ENCODE results near the gene DNAJC17.
A peak's percentile ranks its signal among the peaks of the same experiment; 100 is the strongest.

DNAJC17 gene

DNA sequence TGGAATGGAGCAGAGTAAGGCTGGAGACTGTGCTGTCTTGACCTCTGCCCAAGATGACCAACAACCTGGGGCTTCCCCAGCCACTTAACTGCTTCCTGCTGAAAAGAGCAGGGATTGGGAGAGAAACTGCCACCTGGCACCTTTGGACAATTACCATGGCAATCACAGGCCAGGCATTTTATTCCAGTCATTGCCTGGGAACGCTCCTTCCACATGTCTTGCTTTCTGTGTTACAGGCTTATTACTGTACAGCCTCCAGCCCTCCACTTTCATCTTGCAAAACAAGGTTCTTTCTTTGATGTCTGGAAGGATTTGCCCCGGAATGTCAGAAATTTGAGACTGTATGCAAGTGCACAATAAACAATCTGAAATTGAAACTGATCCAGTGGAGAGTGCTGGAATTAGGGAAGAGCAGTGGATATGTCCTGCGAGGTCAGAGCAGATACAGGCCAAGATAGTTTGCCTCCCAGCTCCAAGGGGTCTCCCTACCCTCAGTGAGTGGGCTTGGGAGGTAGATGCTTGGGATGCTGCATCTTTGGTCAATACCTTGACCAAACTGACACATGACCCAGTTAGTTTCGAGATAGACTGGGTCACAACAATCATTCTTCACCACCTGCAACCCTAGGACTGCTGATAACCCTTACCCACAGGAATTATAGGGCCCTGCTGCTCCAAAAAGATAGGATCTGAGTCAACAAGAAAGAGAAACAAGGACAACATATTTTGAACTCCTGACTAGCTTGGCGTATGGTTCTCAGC, 18.6 kb upstream of the DNAJC17 start:
- H3K27me3 ChIP-seq (ENCODE audit: control insufficient read depth, insufficient read depth, low read length), result no peaks in the 10 kb centered on the region
- H3K27ac ChIP-seq (ENCODE audit: low read depth, low read length), result no peak overlapping the region
- no peaks in the 10 kb centered on the region for H3K4me1 ChIP-seq (ENCODE audit: control insufficient read depth, insufficient read depth, low read length)
- H3K4me3 ChIP-seq (ENCODE audit: low read length), result peak overlapping the region; percentile 6
- no peak overlapping the region for H3K9ac ChIP-seq (ENCODE audit: low read length)
- no peaks in the 10 kb centered on the region for H3K36me3 ChIP-seq (ENCODE audit: control insufficient read depth, insufficient read depth, low read length)

DNA sequence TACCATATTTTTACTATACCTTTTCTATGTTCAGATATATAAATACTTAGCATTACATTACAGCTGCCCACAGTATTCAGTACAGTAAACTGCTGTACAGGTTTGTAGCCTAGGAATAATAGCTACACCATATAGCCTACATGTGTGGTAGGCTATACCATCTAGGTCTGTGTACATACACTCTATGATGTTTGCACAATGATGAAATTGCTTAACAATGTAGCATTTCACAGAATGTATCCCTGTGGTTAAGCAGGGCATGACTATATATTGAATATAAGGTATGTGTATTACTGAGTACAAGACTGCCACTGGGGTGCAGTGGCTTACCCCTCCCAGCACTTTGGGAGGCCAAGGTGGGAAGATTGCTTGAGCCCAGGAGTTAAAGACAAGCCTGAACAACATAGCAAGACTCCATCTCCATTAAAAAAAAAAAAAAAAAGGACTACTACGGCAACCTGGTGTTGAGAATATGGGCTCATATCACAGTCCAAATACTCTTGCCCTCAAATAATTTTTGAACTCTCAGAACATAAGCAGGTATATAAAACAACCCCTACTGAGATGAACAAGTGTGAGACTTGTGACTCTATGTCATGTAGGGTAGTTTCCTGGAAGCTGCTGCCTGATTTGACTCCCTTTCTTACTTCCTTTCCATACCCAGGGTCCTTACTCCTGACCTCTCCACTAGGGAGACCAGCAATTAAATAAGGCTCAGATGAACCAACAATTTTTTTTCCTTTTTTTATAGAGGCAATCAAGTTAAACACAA, 16.5 kb upstream of the DNAJC17 start:
- no peaks in the 10 kb centered on the region for H3K36me3 ChIP-seq (ENCODE audit: control insufficient read depth, insufficient read depth, low read length)
- no peaks in the 10 kb centered on the region for H3K27me3 ChIP-seq (ENCODE audit: control insufficient read depth, insufficient read depth, low read length)
- H3K4me1 ChIP-seq (ENCODE audit: control insufficient read depth, insufficient read depth, low read length), result no peaks in the 10 kb centered on the region
- no peak overlapping the region for H3K27ac ChIP-seq (ENCODE audit: low read depth, low read length)
- H3K4me3 ChIP-seq (ENCODE audit: low read length), result no peak overlapping the region
- no peak overlapping the region for H3K9ac ChIP-seq (ENCODE audit: low read length)

DNA sequence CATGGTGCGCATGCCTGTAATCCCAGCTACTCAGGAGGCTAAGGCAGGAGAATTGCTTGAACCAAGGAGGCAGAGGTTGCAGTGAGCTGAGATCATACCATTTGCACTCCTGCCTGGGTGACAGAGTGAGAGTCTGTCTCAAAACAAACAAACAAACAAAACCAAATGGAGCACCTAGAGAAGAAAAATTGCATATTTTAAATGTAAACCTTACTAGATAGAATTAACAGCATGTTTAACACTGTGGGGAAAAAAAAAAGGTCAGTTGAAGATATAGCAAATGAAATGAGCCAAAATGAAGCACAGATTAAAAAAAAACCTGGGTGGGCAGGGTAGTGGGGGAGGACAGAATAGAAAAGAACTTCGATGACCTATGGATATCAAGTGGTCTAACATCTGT, 13.9 kb upstream of the DNAJC17 start:
- Histone ChIP-seq H3K27ac (ENCODE audit: low read depth, low read length) (no peak overlapping the region), H3K4me3 (ENCODE audit: low read length) (no peak overlapping the region), H3K27me3 (ENCODE audit: control insufficient read depth, insufficient read depth, low read length) (no peaks in the 10 kb centered on the region), H3K4me1 (ENCODE audit: control insufficient read depth, insufficient read depth, low read length) (no peaks in the 10 kb centered on the region), H3K36me3 (ENCODE audit: control insufficient read depth, insufficient read depth, low read length) (no peaks in the 10 kb centered on the region), H3K9ac (ENCODE audit: low read length) (no peak overlapping the region)

- no peak overlapping the region for H3K9ac ChIP-seq (ENCODE audit: low read length)
- H3K27me3 ChIP-seq (ENCODE audit: control insufficient read depth, insufficient read depth, low read length), result no peaks in the 10 kb centered on the region
- no peak overlapping the region for H3K4me3 ChIP-seq (ENCODE audit: low read length)
- H3K36me3 ChIP-seq (ENCODE audit: control insufficient read depth, insufficient read depth, low read length), result peaks cover 7% of the 10 kb centered on the region
- no peak overlapping the region for H3K27ac ChIP-seq (ENCODE audit: low read depth, low read length)
- H3K4me1 ChIP-seq (ENCODE audit: control insufficient read depth, insufficient read depth, low read length), result no peaks in the 10 kb centered on the region
Observed at GRCh38 chr15:40819048-40819447, 11.8 kb upstream of the DNAJC17 start.

- Histone ChIP-seq H3K36me3 (ENCODE audit: control insufficient read depth, insufficient read depth, low read length) (peaks cover 18% of the 10 kb centered on the region), H3K9ac (ENCODE audit: low read length) (no peak overlapping the region), H3K27me3 (ENCODE audit: control insufficient read depth, insufficient read depth, low read length) (no peaks in the 10 kb centered on the region), H3K27ac (ENCODE audit: low read depth, low read length) (no peak overlapping the region), H3K4me3 (ENCODE audit: low read length) (no peak overlapping the region), H3K4me1 (ENCODE audit: control insufficient read depth, insufficient read depth, low read length) (no peaks in the 10 kb centered on the region)
Observed at GRCh38 chr15:40815042-40815698, 7.9 kb upstream of the DNAJC17 start.

DNA sequence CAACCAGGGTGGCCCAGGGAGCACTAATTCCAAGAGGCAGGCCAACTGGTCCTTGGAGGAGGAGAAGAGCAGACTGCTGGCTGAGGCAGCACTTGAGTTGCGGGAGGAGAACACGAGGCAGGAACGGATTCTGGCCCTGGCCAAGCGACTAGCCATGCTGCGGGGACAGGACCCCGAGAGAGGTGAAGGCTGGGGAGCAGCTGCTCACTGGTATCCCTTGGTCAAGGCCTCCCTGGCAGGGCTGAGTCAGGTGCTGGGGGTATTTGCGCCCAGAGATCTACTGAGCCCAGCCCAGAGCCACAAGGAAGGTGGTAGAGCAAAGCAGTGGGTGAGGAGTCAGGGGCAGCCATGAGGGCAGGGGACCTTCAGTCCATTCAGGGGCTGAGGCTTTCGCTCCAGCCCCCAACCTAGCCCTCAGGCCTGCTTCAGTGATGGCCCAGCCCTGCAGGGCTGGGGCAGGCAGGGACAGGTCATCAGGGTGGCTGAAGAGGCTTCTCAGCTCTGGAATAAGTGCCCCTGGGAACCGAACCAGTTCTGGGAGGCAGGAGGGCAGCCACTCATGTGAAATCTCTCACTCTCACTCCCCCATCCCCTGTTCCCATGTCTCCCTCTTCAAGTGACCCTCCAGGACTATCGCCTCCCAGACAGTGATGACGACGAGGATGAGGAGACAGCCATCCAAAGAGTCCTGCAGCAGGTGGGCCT, 5.6 kb upstream of the DNAJC17 start:
- Histone ChIP-seq H3K27ac (ENCODE audit: low read depth, low read length) (no peak overlapping the region), H3K27me3 (ENCODE audit: control insufficient read depth, insufficient read depth, low read length) (no peaks in the 10 kb centered on the region), H3K36me3 (ENCODE audit: control insufficient read depth, insufficient read depth, low read length) (peaks cover 18% of the 10 kb centered on the region), H3K4me3 (ENCODE audit: low read length) (no peak overlapping the region), H3K9ac (ENCODE audit: low read length) (no peak overlapping the region), H3K4me1 (ENCODE audit: control insufficient read depth, insufficient read depth, low read length) (peaks cover 4% of the 10 kb centered on the region)

- Histone ChIP-seq H3K4me1 (ENCODE audit: control insufficient read depth, insufficient read depth, low read length) (peaks cover 10% of the 10 kb centered on the region), H3K27ac (ENCODE audit: low read depth, low read length) (no peak overlapping the region), H3K27me3 (ENCODE audit: control insufficient read depth, insufficient read depth, low read length) (no peaks in the 10 kb centered on the region), H3K36me3 (ENCODE audit: control insufficient read depth, insufficient read depth, low read length) (peaks cover 10% of the 10 kb centered on the region), H3K4me3 (ENCODE audit: low read length) (no peak overlapping the region), H3K9ac (ENCODE audit: low read length) (no peak overlapping the region)
Observed at GRCh38 chr15:40808861-40809450, 1.7 kb upstream of the DNAJC17 start.

DNA sequence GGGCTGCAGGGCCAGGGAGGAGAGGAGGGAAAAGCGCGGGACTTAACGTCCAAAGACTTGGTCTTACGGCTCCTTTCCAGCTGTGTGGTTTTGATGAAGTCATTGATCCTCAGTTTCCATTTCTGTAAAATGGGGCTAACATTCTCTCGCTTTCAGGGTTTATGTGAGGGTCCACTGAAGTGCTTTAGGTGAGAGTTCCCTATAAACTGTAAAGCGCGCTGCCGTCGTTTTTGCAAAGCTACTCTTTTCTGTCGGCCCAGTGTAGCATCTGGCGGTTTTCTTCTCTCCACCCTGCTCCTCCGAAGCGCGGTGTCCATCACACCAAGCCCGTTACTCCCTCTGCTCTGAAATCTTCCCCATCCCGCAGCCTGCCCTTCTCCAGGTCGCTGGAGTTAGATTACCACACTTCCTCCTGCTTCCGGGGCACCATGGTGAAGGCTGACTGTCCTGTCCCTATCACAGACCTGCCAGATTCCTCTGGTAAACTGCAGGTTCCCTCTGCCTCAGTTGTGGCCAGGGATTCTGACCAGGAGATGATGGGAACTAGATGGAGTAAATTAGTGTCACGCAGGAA, 702 bp upstream of the DNAJC17 start:
- peak overlapping the region; percentile 94 for H3K4me3 ChIP-seq (ENCODE audit: low read length)
- peaks cover 10% of the 10 kb centered on the region for H3K4me1 ChIP-seq (ENCODE audit: control insufficient read depth, insufficient read depth, low read length)
- H3K9ac ChIP-seq (ENCODE audit: low read length), result peak overlapping the region; percentile 12
- H3K27me3 ChIP-seq (ENCODE audit: control insufficient read depth, insufficient read depth, low read length), result no peaks in the 10 kb centered on the region
- H3K36me3 ChIP-seq (ENCODE audit: control insufficient read depth, insufficient read depth, low read length), result peaks cover 4% of the 10 kb centered on the region
- peak overlapping the region; percentile 4 for H3K27ac ChIP-seq (ENCODE audit: low read depth, low read length)

- Histone ChIP-seq H3K9ac (ENCODE audit: low read length) (peak overlapping the region; percentile 45), H3K4me1 (ENCODE audit: control insufficient read depth, insufficient read depth, low read length) (peaks cover 10% of the 10 kb centered on the region), H3K27ac (ENCODE audit: low read depth, low read length) (peak overlapping the region; percentile 88), H3K36me3 (ENCODE audit: control insufficient read depth, insufficient read depth, low read length) (peaks cover 4% of the 10 kb centered on the region), H3K4me3 (ENCODE audit: low read length) (peak overlapping the region; percentile 94), H3K27me3 (ENCODE audit: control insufficient read depth, insufficient read depth, low read length) (no peaks in the 10 kb centered on the region)
Observed at GRCh38 chr15:40806672-40807027, 623 bp downstream of the DNAJC17 start.

DNA sequence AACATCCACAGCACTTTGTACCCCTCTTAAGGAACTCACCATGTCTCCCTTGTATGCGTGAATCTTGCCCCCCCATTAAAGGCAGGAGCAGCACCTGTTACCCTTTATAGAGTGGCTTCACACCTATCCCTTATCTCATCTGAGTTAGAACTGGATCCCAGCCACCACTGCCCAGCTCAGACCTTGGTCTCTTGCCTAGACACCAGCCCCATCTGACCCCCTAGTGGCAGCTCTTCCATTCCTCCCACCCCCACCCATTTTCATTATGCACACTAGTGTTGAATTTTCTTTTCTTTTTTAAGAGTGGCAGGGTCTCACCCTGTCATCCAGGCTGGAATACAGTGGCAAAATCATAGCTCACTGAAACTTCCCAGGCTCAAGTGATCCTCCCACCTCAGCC, 3.6 kb downstream of the DNAJC17 start:
- Histone ChIP-seq H3K4me3 (ENCODE audit: low read length) (no peak overlapping the region), H3K27me3 (ENCODE audit: control insufficient read depth, insufficient read depth, low read length) (no peaks in the 10 kb centered on the region), H3K36me3 (ENCODE audit: control insufficient read depth, insufficient read depth, low read length) (no peaks in the 10 kb centered on the region), H3K9ac (ENCODE audit: low read length) (no peak overlapping the region), H3K27ac (ENCODE audit: low read depth, low read length) (no peak overlapping the region), H3K4me1 (ENCODE audit: control insufficient read depth, insufficient read depth, low read length) (peaks cover 10% of the 10 kb centered on the region)

DNA sequence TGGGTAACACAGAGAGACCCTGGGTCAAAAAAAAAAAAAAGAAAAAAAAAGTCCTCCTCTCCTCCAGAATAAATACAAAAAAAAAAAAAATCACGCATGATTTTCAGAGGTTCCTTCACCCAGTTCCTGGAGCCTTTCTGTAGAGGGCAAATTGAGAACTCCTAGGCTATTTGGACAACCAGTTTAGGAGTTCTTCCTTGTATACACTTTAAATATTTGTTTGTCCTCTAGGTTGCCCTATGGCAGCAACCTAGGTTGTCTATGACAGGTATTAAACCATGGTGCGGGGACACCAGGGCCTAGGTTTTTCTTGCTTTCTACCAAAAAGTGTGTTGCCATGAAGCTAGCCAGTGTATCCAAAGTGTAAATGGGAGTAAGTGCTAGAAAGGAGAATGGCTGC, 4.2 kb downstream of the DNAJC17 start:
- no peak overlapping the region for H3K27ac ChIP-seq (ENCODE audit: low read depth, low read length)
- H3K9ac ChIP-seq (ENCODE audit: low read length), result no peak overlapping the region
- peaks cover 8% of the 10 kb centered on the region for H3K4me1 ChIP-seq (ENCODE audit: control insufficient read depth, insufficient read depth, low read length)
- no peak overlapping the region for H3K4me3 ChIP-seq (ENCODE audit: low read length)
- H3K27me3 ChIP-seq (ENCODE audit: control insufficient read depth, insufficient read depth, low read length), result no peaks in the 10 kb centered on the region
- H3K36me3 ChIP-seq (ENCODE audit: control insufficient read depth, insufficient read depth, low read length), result peaks cover 2% of the 10 kb centered on the region
